Prostate gland (tissue), 2 donors: ENCODE data around the gene RGS19. TPM values are rescaled to one million over a fixed set of nuclear protein-coding genes. Genes with fewer than 3 reads are reported as not detected.

ENCODE experiments used
- DNase-seq: peaks from one replicate; pipeline ENCODE4 v3.0.0-alpha.2; 2019; ENCODE audit warnings: low spot score
- H3K27ac ChIP-seq, 2 donors: fragments of 200-600 bp; sonication (generic); 2 replicates each; pipeline ENCODE4 v1.5.1; 2017 to 2019
- H3K27me3 ChIP-seq: fragments of 200-600 bp; sonication (generic); replicated peaks from 2 replicates; pipeline ENCODE4 v1.5.1; 2019; ENCODE audit not compliant: insufficient read depth
- H3K36me3 ChIP-seq, 2 donors: fragments of 200-600 bp; sonication (generic); 1 replicate in 1 of 2; 2 replicates in 1 of 2; pipeline versions ENCODE4 v1.5.1 to v1.8.1; 2017 to 2019
- H3K4me1 ChIP-seq: fragments of 200-600 bp; sonication (generic); replicated peaks from 2 replicates; pipeline ENCODE4 v1.5.1; 2019
- H3K4me3 ChIP-seq, 2 donors: fragments of 200-600 bp; sonication (generic); 2 replicates each; pipeline ENCODE4 v1.5.1; 2017 to 2019
- H3K9me3 ChIP-seq: fragments of 200-600 bp; sonication (generic); 2 replicates; pipeline ENCODE4 v1.5.1; 2017
- POLR2A ChIP-seq: fragments of 450-650 bp; IDR thresholded peaks from one replicate; pipeline ENCODE4 v1.6.1; 2016; ENCODE audit warnings: antibody characterized with exemption, mild to moderate bottlenecking
- POLR2AphosphoS5 ChIP-seq: sonication (generic); formaldehyde crosslinking; IDR thresholded peaks from one replicate; pipeline ENCODE4 v1.6.1; 2017; ENCODE audit warnings: antibody characterized with exemption
- WGBS: methylation state at CpG from one replicate; pipeline ENCODE4 v1.1.5; 2018; 5-methylcytosine and 5-hydroxymethylcytosine counted together
- intact Hi-C: fragments of 100-400 bp; cut with DNase I; formaldehyde crosslinking; loops from one replicate; pipeline ENCODE4 v1.14.2; 2022
- total RNA-seq, 2 donors: library from RNA; depleted of rRNA; stranded (reverse); fragments of >200 nt; gene quantifications; one replicate each; pipeline ENCODE4 v1.1.0, GENCODE V29; 2016
- TF ChIP-seq, protein P1 (sequence below), 4 experiments: fragments of 200-600 bp in 2 of 4; fragments of 450-650 bp in 2 of 4; sonication (generic) in 2 of 4; IDR thresholded peaks; 1 replicate in 3 of 4; 2 replicates in 1 of 4; pipeline ENCODE4 v1.5.1; 2016 to 2019; ENCODE audit warnings: antibody characterized with exemption in 4 of 4, mild to moderate bottlenecking in 2 of 4, moderate library complexity in 2 of 4

RGS19 gene
- total RNA-seq, 2 donors from 2014 or later = 13.3 to 15.1 TPM

GRCh38 chr20:64038224-64038564 lies 41.1 kb downstream of the RGS19 start:
- 0% methylated on average over 3 of the region's 30 CpGs for WGBS
- TF ChIP-seq POLR2A (no peak), POLR2AphosphoS5 (no peak)
- TF ChIP-seq, protein P1, sequence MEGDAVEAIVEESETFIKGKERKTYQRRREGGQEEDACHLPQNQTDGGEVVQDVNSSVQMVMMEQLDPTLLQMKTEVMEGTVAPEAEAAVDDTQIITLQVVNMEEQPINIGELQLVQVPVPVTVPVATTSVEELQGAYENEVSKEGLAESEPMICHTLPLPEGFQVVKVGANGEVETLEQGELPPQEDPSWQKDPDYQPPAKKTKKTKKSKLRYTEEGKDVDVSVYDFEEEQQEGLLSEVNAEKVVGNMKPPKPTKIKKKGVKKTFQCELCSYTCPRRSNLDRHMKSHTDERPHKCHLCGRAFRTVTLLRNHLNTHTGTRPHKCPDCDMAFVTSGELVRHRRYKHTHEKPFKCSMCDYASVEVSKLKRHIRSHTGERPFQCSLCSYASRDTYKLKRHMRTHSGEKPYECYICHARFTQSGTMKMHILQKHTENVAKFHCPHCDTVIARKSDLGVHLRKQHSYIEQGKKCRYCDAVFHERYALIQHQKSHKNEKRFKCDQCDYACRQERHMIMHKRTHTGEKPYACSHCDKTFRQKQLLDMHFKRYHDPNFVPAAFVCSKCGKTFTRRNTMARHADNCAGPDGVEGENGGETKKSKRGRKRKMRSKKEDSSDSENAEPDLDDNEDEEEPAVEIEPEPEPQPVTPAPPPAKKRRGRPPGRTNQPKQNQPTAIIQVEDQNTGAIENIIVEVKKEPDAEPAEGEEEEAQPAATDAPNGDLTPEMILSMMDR (IDR thresholded peaks at IDR 0.05) = no peak
- Histone ChIP-seq H3K4me1 (peaks cover 3% of the 10 kb centered on the region), H3K27ac (no peak overlapping the region), H3K4me3 (peak overlapping the region in 1 of 2 donors; percentile 35), H3K36me3 (no peaks in the 10 kb centered on the region), H3K27me3 (no peaks in the 10 kb centered on the region), H3K9me3 (no peaks in the 10 kb centered on the region)
- no peak for DNase-seq
- intact Hi-C loops = loop anchor here (2.0 kb wide), 1 partner anchor 83 kb away; no protein-coding TSS in a partner anchor

DNA sequence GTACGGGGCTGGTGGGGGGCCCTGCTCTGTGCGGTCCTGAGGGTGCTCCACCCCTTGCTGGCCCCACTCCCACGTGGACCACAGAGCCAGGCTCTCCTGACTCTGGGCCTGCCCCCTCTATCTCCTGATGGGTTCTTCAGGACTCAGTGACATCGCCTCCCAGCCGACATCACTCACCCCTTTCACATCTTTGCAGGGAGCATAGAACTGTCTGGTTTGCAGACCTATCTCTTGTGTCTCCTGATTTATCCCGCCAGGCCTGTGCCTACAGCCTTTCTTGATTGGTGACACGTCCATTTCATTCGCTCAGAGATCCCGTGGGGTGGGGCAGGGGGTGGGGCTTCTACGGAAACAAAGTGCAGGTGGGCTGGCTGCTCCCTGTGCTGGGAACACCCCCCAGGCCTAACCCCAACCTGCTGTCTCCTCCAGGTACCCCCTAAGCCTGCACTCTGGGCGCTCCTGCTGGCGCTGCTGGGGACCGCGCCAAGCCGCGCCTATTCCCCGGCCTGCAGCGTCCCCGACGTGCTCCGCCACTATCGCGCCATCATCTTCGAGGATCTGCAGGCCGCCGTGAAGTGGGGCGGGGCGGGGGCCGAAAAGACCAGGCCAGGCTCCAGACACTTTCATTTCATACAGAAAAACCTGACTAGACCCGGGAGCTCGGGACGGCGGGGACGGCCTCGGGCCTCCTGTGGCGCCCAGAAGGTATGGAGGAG lies 41.7 kb downstream of the RGS19 start:
- WGBS = 9% methylated on average over 36 of the region's 36 CpGs
- TF ChIP-seq POLR2AphosphoS5 (no peak), POLR2A (no peak)
- TF ChIP-seq, protein P1 (IDR thresholded peaks at IDR 0.05) = no peak
- H3K9me3 ChIP-seq = no peaks in the 10 kb centered on the region
- no peak for DNase-seq
- H3K4me1 ChIP-seq = peaks cover 3% of the 10 kb centered on the region
- H3K36me3 ChIP-seq = no peaks in the 10 kb centered on the region
- no peak overlapping the region for H3K4me3 ChIP-seq
- intact Hi-C loops = loop anchor here (2.0 kb wide), 1 partner anchor 83 kb away; no protein-coding TSS in a partner anchor
- no peaks in the 10 kb centered on the region for H3K27me3 ChIP-seq
- no peak overlapping the region for H3K27ac ChIP-seq

DNA sequence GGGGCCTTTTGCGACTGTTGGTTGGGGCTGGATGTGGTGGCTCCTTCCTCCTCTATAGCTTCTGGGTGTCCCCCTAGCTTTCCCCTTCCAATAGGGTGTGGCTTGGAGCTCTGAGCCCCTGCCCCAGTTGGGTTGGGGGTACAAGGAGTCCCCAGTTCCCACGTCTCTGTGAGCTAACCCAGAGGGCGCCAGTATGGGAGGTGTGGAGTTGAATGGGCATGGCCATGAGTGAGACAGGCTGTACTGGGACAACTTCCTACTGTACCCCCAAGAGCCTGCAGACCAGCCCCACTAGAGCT lies 42.2 kb downstream of the RGS19 start:
- no peaks in the 10 kb centered on the region for H3K27me3 ChIP-seq
- intact Hi-C loops = no loop called here
- peaks cover 3% of the 10 kb centered on the region for H3K4me1 ChIP-seq
- no peak overlapping the region for H3K27ac ChIP-seq
- H3K9me3 ChIP-seq = no peaks in the 10 kb centered on the region
- H3K4me3 ChIP-seq = no peak overlapping the region
- 65% methylated on average over 3 of the region's 3 CpGs for WGBS
- no peak for TF ChIP-seq POLR2AphosphoS5
- no peak for TF ChIP-seq POLR2A
- TF ChIP-seq, protein P1 (IDR thresholded peaks at IDR 0.05) = no peak
- no peak for DNase-seq
- H3K36me3 ChIP-seq = no peaks in the 10 kb centered on the region

DNA sequence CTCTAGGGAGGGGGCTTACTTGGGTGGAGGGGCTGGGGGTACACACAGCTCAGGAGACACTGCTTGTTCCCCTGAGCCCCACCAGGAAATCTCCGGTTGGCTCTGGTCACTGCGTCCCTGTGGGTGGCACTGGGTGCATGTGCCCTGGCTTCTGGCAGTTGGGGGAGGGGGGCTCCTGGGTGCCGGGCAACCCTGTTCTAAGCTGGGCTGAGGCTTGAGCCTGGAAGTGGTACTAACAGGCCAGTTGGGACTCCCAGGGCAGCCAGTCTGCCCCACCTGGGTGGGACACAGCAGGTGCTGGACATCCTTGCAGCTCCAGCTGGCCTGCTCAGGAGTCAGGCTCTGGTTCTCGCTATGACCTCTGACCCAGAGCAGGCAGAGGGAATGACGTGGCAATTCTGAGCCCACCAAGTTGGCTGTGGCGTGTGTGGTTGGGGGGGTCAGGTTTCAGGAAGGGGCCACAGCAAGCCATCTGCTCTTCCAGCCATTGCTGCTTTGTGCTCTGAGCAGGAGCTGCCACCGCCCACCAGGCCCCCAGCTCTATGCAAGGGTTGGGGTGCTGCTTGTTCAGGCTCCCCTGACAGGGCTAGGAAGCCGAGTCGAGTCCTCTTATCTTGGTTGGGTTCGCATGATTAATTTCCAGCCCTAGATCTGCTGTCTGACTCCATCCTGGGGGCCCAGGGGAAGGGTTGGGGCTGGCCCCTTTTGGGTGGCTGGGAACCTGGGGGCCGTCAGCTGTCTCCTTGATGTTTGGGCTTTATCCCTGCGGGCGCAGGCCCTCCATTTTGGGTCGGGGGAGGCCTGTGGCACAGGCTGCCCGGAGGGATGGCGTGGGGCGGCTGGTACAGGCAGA lies 42.7 kb downstream of the RGS19 start:
- H3K27ac ChIP-seq = no peak overlapping the region

More for the DNA sequence above, 42.7 kb downstream of the RGS19 start:
- H3K4me1 ChIP-seq = peaks cover 3% of the 10 kb centered on the region
- DNase-seq = no peak
- H3K27me3 ChIP-seq = no peaks in the 10 kb centered on the region
- 79% methylated on average over 15 of the region's 17 CpGs for WGBS
- H3K36me3 ChIP-seq = no peaks in the 10 kb centered on the region
- intact Hi-C loops = no loop called here
- no peak overlapping the region for H3K4me3 ChIP-seq
- no peaks in the 10 kb centered on the region for H3K9me3 ChIP-seq
- TF ChIP-seq, protein P1 (IDR thresholded peaks at IDR 0.05) = no peak
- TF ChIP-seq POLR2A = no peak
- TF ChIP-seq POLR2AphosphoS5 = no peak
